SK-N-MC (cell line): ENCODE results near the gene CPB2.

Source experiments
- EZH2 ChIP-seq: fragments of 200-600 bp; sonication (generic); IDR thresholded peaks from one replicate; pipeline ENCODE4 v1.6.1; 2017; ENCODE audit warnings: antibody characterized with exemption
- POLR2AphosphoS5 ChIP-seq: IDR thresholded peaks from 2 replicates; pipeline ENCODE4 v1.6.1; 2012; ENCODE audit warnings: mild to moderate bottlenecking, low read depth, low read length, borderline replicate concordance

- TF ChIP-seq POLR2AphosphoS5 (no peak), EZH2 (no peak)
Observed at GRCh38 chr13:46100191-46100815, 4.5 kb downstream of the CPB2 start.
